Kidney epithelial cell (primary cell): Measurements from ENCODE around the gene EOMES. TPM values are rescaled to one million over a fixed set of nuclear protein-coding genes. Genes with fewer than 3 reads are reported as not detected.
"Not testable (repeated sequence)": the region's sequence is repeated elsewhere in the genome, so short reads cannot be mapped to it uniquely, and the experiment has no call there.

Source experiments
- DNase-seq: peaks from one replicate; pipeline ENCODE4 v3.0.0-alpha.2; 2010; ENCODE audit warnings: low read depth
- H3K27me3 ChIP-seq: 2 replicates; pipeline ENCODE4 v1.6.0; 2011; ENCODE audit warnings: low read length; ENCODE audit not compliant: control insufficient read depth, insufficient read depth
- H3K36me3 ChIP-seq: 2 replicates; pipeline ENCODE4 v1.5.1; 2011; ENCODE audit warnings: low read length; ENCODE audit not compliant: control insufficient read depth, insufficient read depth
- H3K4me3 ChIP-seq: 2 replicates; pipeline ENCODE4 v1.5.1; 2011; ENCODE audit warnings: low read depth, mild to moderate bottlenecking, control low read depth, low read length
- CTCF ChIP-seq: IDR thresholded peaks from 2 replicates; pipeline ENCODE4 v1.5.1; 2011; ENCODE audit warnings: mild to moderate bottlenecking, moderate library complexity, low read length, control low read depth, inconsistent platforms; ENCODE audit not compliant: insufficient read depth, poor library complexity, severe bottlenecking
- total RNA-seq: library from RNA; depleted of rRNA; stranded (reverse); fragments of >200 nt; gene quantifications from 2 replicates; pipeline ENCODE4 v1.2.3, GENCODE V29; 2015

Gene EOMES
- total RNA-seq: 0.04 TPM in 1 of 2 replicates, not detected in the other

GRCh38 chr3:27721717-27722564 is at the start of gene EOMES:
Gene EOMES (minus strand): TSS chr3:27722323. CDS start chr3:27722294, 29 bp downstream.
- peak within 1 kb of the TSS; percentile 15 for H3K4me3 ChIP-seq
- no peak for DNase-seq
- peak; percentile 21 for TF ChIP-seq CTCF
- no peaks in the 10 kb centered on the region for H3K36me3 ChIP-seq
- H3K27me3 ChIP-seq: peaks cover 78% of the 10 kb centered on the region

- H3K36me3 ChIP-seq, DNase-seq, H3K27me3 ChIP-seq, H3K4me3 ChIP-seq: not testable (repeated sequence)
Observed at GRCh38 chr3:27770384-27770783, 48.3 kb upstream of the EOMES start.

DNA sequence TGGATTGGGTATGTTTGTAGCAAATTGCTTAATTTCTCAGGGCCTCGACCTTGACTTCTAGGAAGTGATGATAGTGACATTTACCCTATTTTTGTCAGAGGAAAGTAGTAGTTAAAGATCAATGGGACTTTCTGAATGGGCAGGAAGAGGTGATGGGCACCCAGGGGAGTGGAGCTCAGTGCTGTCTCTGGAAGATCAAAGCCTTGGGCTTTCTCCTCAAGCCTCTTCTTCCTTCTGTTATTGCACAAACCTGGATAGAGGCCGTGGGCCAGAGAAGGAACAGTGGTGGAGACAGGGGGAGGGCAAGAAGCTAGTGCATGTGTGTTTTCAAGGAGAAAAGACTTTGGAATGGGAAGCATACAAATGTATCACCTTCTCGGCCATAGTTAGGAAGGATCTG is 44.9 kb upstream of the EOMES start:
- Histone ChIP-seq H3K27me3 (no peaks in the 10 kb centered on the region), H3K4me3 (no peak overlapping the region), H3K36me3 (no peaks in the 10 kb centered on the region)
- TF ChIP-seq CTCF: no peak
- DNase-seq: no peak

DNA sequence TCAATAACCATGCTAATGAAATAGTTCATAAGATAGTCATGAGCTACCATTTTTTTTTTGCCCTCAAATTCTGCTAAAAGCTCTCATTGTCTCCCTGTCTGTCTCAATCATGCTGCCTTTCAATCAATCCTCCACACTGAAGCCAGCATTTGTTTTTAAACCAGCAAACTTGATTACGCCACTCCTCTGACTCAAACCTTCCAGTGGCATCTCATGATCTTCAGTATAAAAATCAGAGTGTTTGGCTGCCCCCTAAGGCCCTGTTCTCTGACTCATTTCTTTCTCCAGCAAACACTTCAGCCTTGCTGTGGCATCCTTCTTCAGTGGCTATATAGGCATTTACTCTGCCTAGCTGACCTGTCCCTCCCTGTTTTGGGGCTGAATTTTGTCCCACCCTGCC is 36.0 kb upstream of the EOMES start:
- TF ChIP-seq CTCF: no peak
- H3K4me3 ChIP-seq: no peak overlapping the region
- peak; percentile 25 for DNase-seq

GRCh38 chr3:27756877-27757276 is 34.8 kb upstream of the EOMES start:
- Histone ChIP-seq H3K27me3 (no peaks in the 10 kb centered on the region), H3K4me3 (no peak overlapping the region), H3K36me3 (no peaks in the 10 kb centered on the region)
- no peak for TF ChIP-seq CTCF
- no peak for DNase-seq

More for the DNA sequence above, 36.0 kb upstream of the EOMES start:
- Histone ChIP-seq H3K27me3 (no peaks in the 10 kb centered on the region), H3K36me3 (no peaks in the 10 kb centered on the region)

DNA sequence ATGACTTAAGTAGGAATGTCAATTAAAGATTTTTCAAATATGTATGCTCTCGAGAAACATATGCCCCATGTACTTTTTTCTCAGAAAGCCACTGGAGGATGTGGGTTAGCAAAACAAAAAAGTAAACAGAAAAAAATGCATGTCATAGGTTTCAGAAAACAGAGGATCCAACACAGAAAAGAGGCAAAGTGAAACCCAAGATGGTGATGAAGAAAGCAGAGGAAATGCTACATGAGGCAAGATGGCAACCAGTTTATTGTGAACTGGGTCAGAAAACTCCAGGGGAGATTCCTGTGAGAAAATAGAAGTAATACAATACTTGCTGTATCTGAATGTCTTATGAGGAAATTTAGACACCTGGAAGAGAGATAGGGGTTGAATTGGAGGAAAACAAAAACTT is 30.8 kb upstream of the EOMES start:
- Histone ChIP-seq H3K4me3 (no peak overlapping the region), H3K27me3 (no peaks in the 10 kb centered on the region), H3K36me3 (no peaks in the 10 kb centered on the region)
- no peak for TF ChIP-seq CTCF
- DNase-seq: no peak
